Gastroesophageal sphincter (tissue), 4 donors: ENCODE results near the gene CEP164. TPM values are rescaled to one million over a fixed set of nuclear protein-coding genes. Genes with fewer than 3 reads are reported as not detected.
A peak's percentile ranks its signal among the peaks of the same experiment; 100 is the strongest.

ENCODE experiments used
- ATAC-seq: fragments of 150-250 bp; one replicate; pipeline ENCODE4 v1.9.1; 2016; ENCODE audit warnings: mild to moderate bottlenecking, moderate library complexity
- H3K27ac ChIP-seq, 4 donors: fragments of 200-600 bp; sonication (generic) in 3 of 4; 1 replicate in 3 of 4; 2 replicates in 1 of 4; pipeline ENCODE4 v1.5.1; 2016 to 2019
- H3K27me3 ChIP-seq: fragments of 200-600 bp; sonication (generic); one replicate; pipeline ENCODE4 v1.5.1; 2019
- H3K36me3 ChIP-seq, 2 donors: fragments of 200-600 bp; sonication (generic); one replicate each; pipeline ENCODE4 v1.5.1; 2019; ENCODE audit warnings: control low read depth in 1 of 2
- H3K4me1 ChIP-seq, 3 donors: fragments of 200-600 bp; sonication (generic); 1 replicate in 2 of 3; 2 replicates in 1 of 3; pipeline ENCODE4 v1.5.1; 2016 to 2019; ENCODE audit warnings: control low read depth in 2 of 3
- H3K4me3 ChIP-seq, 2 donors: fragments of 200-600 bp; sonication (generic); one replicate each; pipeline ENCODE4 v1.5.1; 2019; ENCODE audit warnings: mild to moderate bottlenecking in 1 of 2, moderate library complexity in 1 of 2
- H3K9me3 ChIP-seq, 3 donors: fragments of 200-600 bp; sonication (generic); one replicate each; pipeline ENCODE4 v1.5.1; 2017 to 2019; ENCODE audit warnings: control low read depth in 2 of 3
- CTCF ChIP-seq, 4 experiments: fragments of 200-600 bp in 2 of 4; fragments of 450-650 bp in 2 of 4; sonication (generic) in 1 of 4; IDR thresholded peaks; one replicate each; pipeline ENCODE4 v1.5.1; 2017 to 2019; ENCODE audit warnings: antibody characterized with exemption in 4 of 4, mild to moderate bottlenecking in 2 of 4, moderate library complexity in 2 of 4
- EP300 ChIP-seq: sonication (generic); formaldehyde crosslinking; IDR thresholded peaks from one replicate; pipeline ENCODE4 v1.6.1; 2017; ENCODE audit warnings: antibody characterized with exemption, mild to moderate bottlenecking
- POLR2A ChIP-seq, 2 donors: fragments of 450-650 bp; IDR thresholded peaks; one replicate each; pipeline ENCODE4 v1.6.1; 2017; ENCODE audit warnings: antibody characterized with exemption in 2 of 2, mild to moderate bottlenecking in 2 of 2, moderate library complexity in 1 of 2
- POLR2AphosphoS5 ChIP-seq: sonication (generic); formaldehyde crosslinking; IDR thresholded peaks from one replicate; pipeline ENCODE4 v1.6.1; 2017; ENCODE audit warnings: antibody characterized with exemption
- WGBS, 2 donors: methylation state at CpG; one replicate each; pipeline ENCODE4 v1.1.5; 2018; ENCODE audit warnings: low coverage in 1 of 2; 5-methylcytosine and 5-hydroxymethylcytosine counted together
- total RNA-seq, 4 donors: library from RNA; depleted of rRNA; stranded (reverse); fragments of >200 nt; gene quantifications; one replicate each; pipeline ENCODE4 v1.1.0, GENCODE V29; 2016

CEP164 gene
- total RNA-seq, result 10 to 100 TPM; 22.3 to 26.3 (median 25.0) TPM

GRCh38 chr11:117327567-117328374 lies at the start of gene CEP164:
Gene CEP164, plus strand, starts transcription at chr11:117327854. Its CDS starts 10,733 bp downstream, at chr11:117338587.
- H3K9me3 ChIP-seq, result no peaks in the 10 kb centered on the region
- peak within 1 kb of the TSS; percentile 83 to 97 (median 96) for H3K27ac ChIP-seq
- TF ChIP-seq EP300 (no peak), POLR2A (IDR thresholded peaks at IDR 0.05) (peak in 1 of 2 donors; percentile 47), POLR2AphosphoS5 (peak; percentile 71), CTCF (IDR thresholded peaks at IDR 0.05) (no peak)
- 0% methylated on average over 6 to 16 of the region's 64 CpGs for WGBS, 2 donors
- H3K27me3 ChIP-seq, result no peaks in the 10 kb centered on the region
- no peaks in the 10 kb centered on the region for H3K36me3 ChIP-seq
- peak; percentile 97 for ATAC-seq
- H3K4me1 ChIP-seq, result peaks cover 0 to 23% (median 10%) of the 10 kb centered on the region in 3 donors
- H3K4me3 ChIP-seq, result peak within 1 kb of the TSS; percentile 82 to 84

- H3K4me3 ChIP-seq, result no peak overlapping the region
- no peak for TF ChIP-seq CTCF (IDR thresholded peaks at IDR 0.05)
- TF ChIP-seq POLR2A (IDR thresholded peaks at IDR 0.05), result no peak
- TF ChIP-seq POLR2AphosphoS5, result no peak
- TF ChIP-seq EP300, result no peak
- H3K4me1 ChIP-seq, result no peaks in the 10 kb centered on the region
- H3K27me3 ChIP-seq, result no peaks in the 10 kb centered on the region
- H3K36me3 ChIP-seq, result peaks cover 0 to 58% of the 10 kb centered on the region in 2 donors
- WGBS, 2 donors, result 83 to 85% methylated on average over 2 of the region's 2 CpGs
- ATAC-seq, result no peak
- no peak overlapping the region for H3K27ac ChIP-seq
- no peaks in the 10 kb centered on the region for H3K9me3 ChIP-seq
Measured at GRCh38 chr11:117278347-117278746, 49.3 kb upstream of the CEP164 start.

DNA sequence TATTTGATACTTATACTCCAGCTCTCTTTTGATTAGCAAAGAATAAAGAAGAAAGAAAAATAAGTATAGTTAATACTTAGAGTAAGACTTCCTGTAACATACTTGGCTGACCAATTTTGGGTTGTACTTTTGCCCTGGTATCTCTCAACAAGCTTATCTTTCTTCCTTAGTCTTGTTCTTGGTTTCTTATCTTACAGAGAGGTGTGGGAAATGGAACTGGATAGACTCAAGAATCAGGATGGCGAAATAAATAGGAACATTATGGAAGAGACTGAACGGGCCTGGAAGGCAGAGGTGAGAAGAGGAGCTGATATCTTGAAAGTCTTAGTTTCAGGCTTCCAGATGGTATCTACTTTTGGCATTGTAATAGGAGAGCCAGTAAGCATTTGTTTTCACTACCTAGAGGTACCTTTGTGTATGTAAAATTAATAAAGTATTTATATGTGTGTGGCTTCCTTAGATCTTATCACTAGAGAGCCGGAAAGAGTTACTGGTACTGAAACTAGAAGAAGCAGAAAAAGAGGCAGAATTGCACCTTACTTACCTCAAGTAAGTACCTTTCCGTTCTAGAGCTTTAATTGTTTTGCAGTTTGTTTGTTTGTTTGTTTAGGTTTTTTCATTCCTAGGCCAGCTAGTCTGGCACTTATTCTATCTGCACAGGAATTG lies 47.8 kb upstream of the CEP164 start:
- Histone ChIP-seq H3K36me3 (peaks cover 0 to 64% of the 10 kb centered on the region in 2 donors), H3K4me3 (no peak overlapping the region), H3K4me1 (no peaks in the 10 kb centered on the region), H3K27ac (no peak overlapping the region), H3K27me3 (no peaks in the 10 kb centered on the region), H3K9me3 (no peaks in the 10 kb centered on the region)
- TF ChIP-seq POLR2A (IDR thresholded peaks at IDR 0.05) (no peak), CTCF (IDR thresholded peaks at IDR 0.05) (no peak), POLR2AphosphoS5 (no peak), EP300 (no peak)
- ATAC-seq, result no peak
- WGBS, 2 donors, result 71 to 86% methylated on average over 4 of the region's 4 CpGs

DNA sequence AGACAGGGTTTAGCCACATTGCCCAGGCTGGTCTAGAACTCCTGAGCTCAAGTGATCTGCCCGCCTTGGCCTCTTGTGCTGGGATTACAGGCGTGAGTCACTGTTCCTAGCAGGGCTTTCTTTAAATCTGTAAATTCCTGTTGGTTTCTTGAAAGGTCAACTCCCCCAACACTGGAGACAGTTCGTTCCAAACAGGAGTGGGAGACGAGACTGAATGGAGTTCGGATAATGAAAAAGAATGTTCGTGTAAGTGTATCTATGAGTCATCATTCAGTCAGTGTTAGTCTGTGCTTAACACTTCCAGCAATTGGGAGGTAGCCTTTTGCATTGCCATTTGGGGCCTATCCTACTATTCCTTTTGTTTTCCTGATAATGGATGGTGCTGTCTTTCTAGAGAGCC lies 46.5 kb upstream of the CEP164 start:
- 23 to 48% methylated on average over 4 to 5 of the region's 6 CpGs for WGBS, 2 donors
- peaks cover 0 to 70% of the 10 kb centered on the region in 2 donors for H3K36me3 ChIP-seq
- no peak overlapping the region for H3K27ac ChIP-seq

More for the DNA sequence above, 46.5 kb upstream of the CEP164 start:
- no peak for ATAC-seq
- Histone ChIP-seq H3K9me3 (no peaks in the 10 kb centered on the region), H3K27me3 (no peaks in the 10 kb centered on the region), H3K4me3 (no peak overlapping the region), H3K4me1 (no peaks in the 10 kb centered on the region)
- TF ChIP-seq POLR2A (IDR thresholded peaks at IDR 0.05) (no peak), EP300 (no peak), POLR2AphosphoS5 (no peak), CTCF (IDR thresholded peaks at IDR 0.05) (no peak)
